ENCODE data around the gene ULK1.
"Not testable (repeated sequence)": the region's sequence is repeated elsewhere in the genome, so short reads cannot be mapped to it uniquely, and the experiment has no call there.

The ULK1 gene

GRCh38 chr12:131941116-131941986 lies 46.9 kb downstream of the ULK1 start:
- FAIRE-seq: no peak
- DNase-seq (ENCODE audit: low spot score): no peak

GRCh38 chr12:131941987-131942341 lies 47.5 kb downstream of the ULK1 start:
- DNase-seq (ENCODE audit: low spot score) (no peak), FAIRE-seq (no peak)

- FAIRE-seq (no peak), DNase-seq (ENCODE audit: low spot score) (no peak)
These were observed 48.2 kb downstream of the ULK1 start for GRCh38 chr12:131942671-131943070.

GRCh38 chr12:131943389-131943788 lies 49.0 kb downstream of the ULK1 start:
- FAIRE-seq: no peak

DNA sequence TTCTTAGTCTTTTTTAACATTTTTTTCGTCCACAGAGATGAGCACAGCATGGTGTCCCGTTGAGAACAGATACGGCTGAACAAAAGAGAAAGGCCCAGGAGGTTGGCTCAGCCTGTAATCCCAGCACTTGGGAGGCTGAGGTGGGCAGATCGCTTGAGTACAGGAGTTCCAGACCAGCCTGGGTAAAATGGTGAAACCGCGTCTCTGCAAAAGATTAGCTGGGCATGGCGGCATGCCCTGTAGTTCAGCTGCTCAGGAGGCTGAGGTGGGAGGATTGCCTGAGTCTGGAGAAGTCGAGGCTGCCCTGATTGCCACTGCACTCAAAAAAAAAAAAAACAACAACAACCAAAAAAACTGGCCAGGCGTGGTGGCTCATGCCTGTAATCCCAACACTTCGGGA lies 49.5 kb downstream of the ULK1 start:
- FAIRE-seq: no peak
- no peak for DNase-seq (ENCODE audit: low spot score)

More at GRCh38 chr12:131943389-131943788, 49.0 kb downstream of the ULK1 start:
- no peak for DNase-seq (ENCODE audit: low spot score)

GRCh38 chr12:131944601-131945251 lies 50.3 kb downstream of the ULK1 start:
- no peak for DNase-seq (ENCODE audit: low spot score)
- no peak for FAIRE-seq

GRCh38 chr12:131946757-131947156 lies 52.3 kb downstream of the ULK1 start:
- no peak for FAIRE-seq
- no peak for DNase-seq (ENCODE audit: low spot score)

DNA sequence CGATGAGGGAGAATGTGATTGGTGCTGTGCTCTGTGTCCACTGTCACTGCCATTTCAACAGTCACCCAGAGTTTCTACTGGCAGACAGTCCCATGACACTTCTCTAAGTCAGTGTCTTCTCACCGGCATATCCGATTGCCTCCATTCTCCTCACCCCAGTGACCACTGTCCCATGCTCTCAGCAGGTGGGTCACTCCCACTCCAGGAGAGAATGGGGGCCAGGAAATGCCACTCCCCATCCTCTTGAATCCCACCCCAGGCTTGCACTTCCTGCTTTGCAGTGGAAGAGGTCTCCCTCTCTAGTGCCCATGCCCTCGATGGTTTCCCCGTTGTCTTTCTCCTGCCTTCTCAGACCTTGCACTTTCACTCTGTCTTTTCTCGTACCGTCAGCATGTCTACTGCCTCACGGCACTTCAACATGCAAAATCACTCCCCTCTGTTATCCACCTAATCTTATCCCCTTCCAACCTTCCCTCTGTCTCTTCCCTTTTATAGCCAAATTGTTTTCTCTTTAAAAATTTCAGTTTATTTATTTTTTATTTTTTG lies 53.1 kb downstream of the ULK1 start:
- no peak for FAIRE-seq
- no peak for DNase-seq (ENCODE audit: low spot score)

- DNase-seq (ENCODE audit: low spot score) (no peak), FAIRE-seq (no peak)
These were observed 53.8 kb downstream of the ULK1 start for GRCh38 chr12:131948166-131948712.

DNA sequence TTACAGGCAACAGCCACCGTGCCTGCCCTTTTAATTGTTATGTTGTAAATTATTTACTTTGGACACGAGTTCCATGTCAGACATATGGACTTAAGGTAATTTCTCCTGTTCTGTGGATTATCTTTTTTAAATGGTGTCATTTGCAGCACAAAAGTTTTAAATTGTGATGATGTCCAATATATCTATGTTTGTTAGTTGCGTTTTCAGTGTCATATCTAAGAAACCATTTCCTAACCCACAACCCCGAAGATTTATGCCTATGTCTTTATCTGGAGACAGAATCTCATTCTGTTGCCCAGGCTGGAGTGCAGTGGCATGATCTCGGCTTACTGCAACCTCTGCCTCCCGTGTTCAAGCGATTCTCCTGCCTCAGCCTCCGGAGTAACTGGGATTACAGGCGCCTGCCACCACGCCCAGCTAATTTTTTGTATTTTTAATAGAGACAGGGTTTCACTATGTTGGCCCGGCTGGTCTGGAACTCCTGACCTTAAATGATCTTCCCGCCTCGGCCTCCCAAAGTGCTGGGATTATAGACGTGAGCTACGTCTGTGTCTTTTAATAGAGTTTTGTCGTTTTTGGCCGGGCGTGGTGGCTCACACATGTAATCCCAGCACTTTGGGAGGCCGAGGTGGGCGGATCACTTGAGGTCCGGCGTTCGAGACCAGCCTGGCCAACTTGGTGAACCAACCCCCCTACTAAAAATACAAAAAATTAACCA lies 54.5 kb downstream of the ULK1 start:
- not testable (repeated sequence) for FAIRE-seq; DNase-seq (ENCODE audit: low spot score)

DNA sequence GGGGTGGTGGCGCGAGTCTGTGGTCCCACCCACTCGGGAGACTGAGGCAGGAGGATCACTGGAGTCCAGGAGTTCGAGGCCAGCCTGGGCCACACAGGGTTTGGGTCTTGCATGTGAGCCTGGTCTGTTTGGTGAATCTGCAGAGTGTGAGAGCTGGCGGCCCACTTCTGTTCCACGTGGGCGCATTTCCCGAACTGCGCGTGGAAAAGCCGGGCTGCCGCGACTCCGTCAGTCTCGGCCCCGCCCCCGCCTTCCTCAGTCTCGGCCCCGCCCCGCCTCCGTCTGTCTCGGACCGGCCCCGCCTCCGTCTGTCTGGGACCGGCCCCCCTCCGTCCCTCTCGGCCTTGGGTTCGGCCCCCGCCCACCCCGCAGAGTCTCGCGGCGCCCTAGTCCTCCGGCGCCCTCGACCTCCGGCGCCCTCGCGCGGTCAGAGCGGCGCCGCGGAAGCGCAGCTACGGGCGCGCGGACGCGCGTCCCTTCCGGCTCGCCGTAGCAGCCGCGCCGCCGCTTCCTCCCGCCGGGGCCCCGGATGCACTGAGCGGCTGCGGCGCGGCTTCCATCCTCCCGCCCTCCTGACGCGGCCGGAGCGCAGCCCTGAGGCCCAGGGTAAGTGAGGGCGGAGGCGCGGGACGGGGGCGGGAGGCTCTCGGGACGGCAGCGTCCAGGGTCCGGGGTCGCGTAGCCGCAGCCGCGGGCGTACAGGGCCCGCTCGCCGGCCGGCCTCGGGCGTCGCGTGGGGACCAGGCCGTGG lies 55.2 kb downstream of the ULK1 start, which contains the start of gene EP400:
Gene EP400, plus strand, starts transcription at position 512 of the 751 bp plus-strand sequence. CDS start 10,678 bp downstream, outside the sequence.
- FAIRE-seq (no peak), DNase-seq (ENCODE audit: low spot score) (peak; percentile 75)

- DNase-seq (ENCODE audit: low spot score): no peak
- no peak for FAIRE-seq
These were observed 55.9 kb downstream of the ULK1 start for GRCh38 chr12:131950182-131950913.

GRCh38 chr12:131953810-131954209 lies 59.4 kb downstream of the ULK1 start:
- FAIRE-seq: not testable (repeated sequence)

DNA sequence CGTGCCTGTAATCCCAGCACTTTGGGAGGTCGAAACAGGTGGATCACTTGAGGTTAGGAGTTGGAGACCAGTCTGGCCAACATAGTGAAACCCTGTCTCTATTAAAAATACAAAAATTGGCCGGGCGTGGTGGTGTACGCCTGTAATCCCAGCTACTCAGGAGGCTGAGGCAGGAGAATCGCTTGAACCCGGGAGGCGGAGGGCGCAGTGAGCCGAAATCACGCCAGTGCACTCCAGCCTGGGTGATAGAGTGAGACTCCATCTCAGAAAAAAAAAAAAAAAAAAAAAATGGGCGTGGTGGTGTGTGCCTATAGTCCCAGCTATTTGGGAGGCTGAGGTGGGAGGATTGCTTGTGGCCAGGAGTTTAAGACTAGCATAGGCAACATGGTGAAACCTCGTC lies 60.0 kb downstream of the ULK1 start:
- DNase-seq (ENCODE audit: low spot score); FAIRE-seq: not testable (repeated sequence)

More at GRCh38 chr12:131953810-131954209, 59.4 kb downstream of the ULK1 start:
- DNase-seq (ENCODE audit: low spot score): not testable (repeated sequence)

GRCh38 chr12:131959116-131959515 lies 64.7 kb downstream of the ULK1 start:
- no peak for DNase-seq (ENCODE audit: low spot score)
- no peak for FAIRE-seq

- DNase-seq (ENCODE audit: low spot score) (no peak), FAIRE-seq (no peak)
These were observed 65.5 kb downstream of the ULK1 start for GRCh38 chr12:131959641-131960589.

DNA sequence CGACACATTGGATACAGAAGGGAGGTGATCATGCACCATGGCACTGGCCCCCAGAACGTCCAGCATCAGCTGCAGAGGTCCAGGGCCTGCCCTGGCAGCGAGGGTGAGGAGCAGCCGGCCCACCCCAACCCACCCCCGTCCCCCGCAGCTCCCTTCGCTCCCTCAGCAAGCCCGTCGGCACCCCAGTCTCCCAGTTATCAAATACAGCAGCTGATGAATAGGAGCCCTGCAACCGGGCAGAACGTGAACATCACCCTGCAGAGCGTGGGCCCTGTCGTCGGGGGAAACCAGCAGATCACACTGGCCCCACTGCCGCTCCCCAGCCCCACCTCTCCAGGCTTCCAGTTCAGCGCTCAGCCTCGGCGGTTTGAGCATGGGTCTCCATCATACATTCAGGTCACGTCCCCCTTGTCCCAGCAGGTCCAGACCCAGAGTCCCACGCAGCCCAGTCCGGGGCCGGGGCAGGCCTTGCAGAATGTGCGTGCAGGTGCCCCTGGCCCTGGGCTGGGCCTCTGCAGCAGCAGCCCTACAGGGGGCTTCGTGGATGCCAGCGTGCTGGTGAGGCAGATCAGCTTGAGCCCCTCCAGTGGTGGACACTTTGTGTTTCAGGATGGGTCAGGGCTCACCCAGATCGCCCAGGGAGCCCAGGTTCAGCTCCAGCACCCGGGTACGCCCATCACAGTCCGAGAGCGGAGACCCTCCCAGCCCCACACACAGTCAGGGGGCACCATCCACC lies 66.3 kb downstream of the ULK1 start:
- not testable (repeated sequence) for FAIRE-seq; DNase-seq (ENCODE audit: low spot score)

- not testable (repeated sequence) for FAIRE-seq; DNase-seq (ENCODE audit: low spot score)
These were observed 66.9 kb downstream of the ULK1 start for GRCh38 chr12:131961328-131961727.

Measured in RCC 7860 (cell line).